K562 (cell line): ENCODE data around the gene TBX1. TPM values are rescaled to one million over a fixed set of nuclear protein-coding genes. Genes with fewer than 3 reads are reported as not detected.

Experiments used
- BDP1 ChIP-seq: IDR thresholded peaks from 3 replicates; pipeline ENCODE4 v1.6.1; 2011; ENCODE audit not compliant: insufficient read length, insufficient read depth
- CBX8 ChIP-seq: fragments of 200-600 bp; sonication (generic); IDR thresholded peaks from 2 replicates; pipeline ENCODE4 v1.6.1; 2012; ENCODE audit warnings: borderline replicate concordance, mixed run types, low read depth, mild to moderate bottlenecking, moderate library complexity, mixed read lengths, low read length, control low read depth, inconsistent platforms; ENCODE audit not compliant: poor library complexity, severe bottlenecking; ENCODE audit errors: extremely low read depth
- CREB1 ChIP-seq, 2 experiments: sonication (generic) in 1 of 2; formaldehyde crosslinking in 1 of 2; IDR thresholded peaks; 2 replicates each; pipeline versions ENCODE4 v1.6.1 to v1.8.0; 2012 to 2022; ENCODE audit warnings: inconsistent platforms in 1 of 2, mild to moderate bottlenecking in 1 of 2, missing genetic modification reagents in 1 of 2, moderate library complexity in 1 of 2
- CSDE1 ChIP-seq, 2 experiments: fragments of 450-650 bp; IDR thresholded peaks; 2 replicates each; pipeline ENCODE4 v1.6.1; 2016; ENCODE audit warnings: mild to moderate bottlenecking in 1 of 2
- FIP1L1 ChIP-seq: fragments of 200-400 bp; formaldehyde crosslinking; IDR thresholded peaks from 2 replicates; pipeline ENCODE4 v1.6.1; 2018; ENCODE audit warnings: mild to moderate bottlenecking, low read depth, low read length; ENCODE audit not compliant: poor library complexity, severe bottlenecking
- MCM5 ChIP-seq: fragments of 450-650 bp; IDR thresholded peaks from 2 replicates; pipeline ENCODE4 v1.6.1; 2016; ENCODE audit warnings: low read depth
- SMAD2 ChIP-seq: fragments of 150-350 bp; IDR thresholded peaks from 2 replicates; pipeline ENCODE4 v1.6.1; 2014; ENCODE audit warnings: low read depth, mild to moderate bottlenecking, low read length
- TEAD1 ChIP-seq, 2 experiments: fragments of 450-650 bp in 1 of 2; sonication (generic) in 1 of 2; formaldehyde crosslinking; IDR thresholded peaks; 2 replicates each; pipeline versions ENCODE4 v1.4.0 to v1.8.0; 2020 to 2022; ENCODE audit warnings: mild to moderate bottlenecking in 2 of 2, missing genetic modification reagents in 1 of 2
- YBX1 ChIP-seq: fragments of 450-650 bp; IDR thresholded peaks from 2 replicates; pipeline ENCODE4 v1.7.1; 2016; ENCODE audit warnings: mild to moderate bottlenecking
- ZBTB1 ChIP-seq: sonication (generic); formaldehyde crosslinking; IDR thresholded peaks from 2 replicates; pipeline ENCODE4 v1.8.1; 2023; ENCODE audit warnings: missing genetic modification reagents, low read depth, mild to moderate bottlenecking, borderline replicate concordance
- ZNF589 ChIP-seq: fragments of 200-800 bp; sonication (Bioruptor generic); IDR thresholded peaks from 2 replicates; pipeline ENCODE4 v1.6.1; 2016; ENCODE audit warnings: low read depth, missing genetic modification characterization, missing compliant biosample characterization
- polyA plus RNA-seq, 8 experiments: library from polyadenylated mRNA; depleted of rRNA in 4 of 8; stranded (reverse) in 5 of 8; unstranded in 3 of 8; fragments of >200 nt; fragmentation: Nextera tagmentation in 2 of 8; fragmentation: Illumina TruSeq in 1 of 8; extraction: Ambion mirVana in 2 of 8; extraction: Trizol in 1 of 8; gene quantifications; 2 replicates each; pipeline versions ENCODE4 v1.2.1 to v1.2.3, GENCODE V29; 2011 to 2014; ENCODE audit warnings: inconsistent platforms in 1 of 8, missing spikeins in 1 of 8
- total RNA-seq, 7 experiments: library from RNA; depleted of rRNA in 6 of 7; stranded (reverse); fragments of >200 nt in 6 of 7; fragmentation: Illumina TruSeq in 2 of 7; extraction: Trizol in 2 of 7; gene quantifications; 2 replicates each; pipeline versions ENCODE4 v1.2.1 to v1.2.3, GENCODE V29; 2011 to 2021; ENCODE audit warnings: low replicate concordance in 1 of 7
- TF ChIP-seq, protein P1 (sequence below): sonication (generic); formaldehyde crosslinking; IDR thresholded peaks from 2 replicates; pipeline ENCODE4 v1.9.0; 2022; ENCODE audit warnings: mild to moderate bottlenecking, missing genetic modification reagents
- TF ChIP-seq, protein P2 (sequence below): sonication (generic); formaldehyde crosslinking; IDR thresholded peaks from 2 replicates; pipeline ENCODE4 v1.8.0; 2022; ENCODE audit warnings: mild to moderate bottlenecking, missing genetic modification reagents
- TF ChIP-seq, protein P3 (sequence below): fragments of 450-650 bp; formaldehyde crosslinking; IDR thresholded peaks from 2 replicates; pipeline ENCODE4 v1.4.0; 2022; ENCODE audit warnings: missing genetic modification characterization
- TF ChIP-seq, protein P4 (sequence below), 2 experiments: IDR thresholded peaks; 2 replicates each; pipeline ENCODE4 v1.6.1; 2012; ENCODE audit warnings: improper control_type of control experiment in 2 of 2, low read depth in 2 of 2, low read length in 2 of 2, borderline replicate concordance in 1 of 2
- TF ChIP-seq, protein P5 (sequence below): sonication (generic); IDR thresholded peaks from 2 replicates; pipeline ENCODE4 v1.6.1; 2016

Gene TBX1
- total and polyA plus RNA-seq, 9 of the 15 experiments (the other 6 are each of a cell fraction or from before 2014, with no cell fraction given): 0.07 to 35.0 (median 3.9) TPM

GRCh38 chr22:19765477-19766239 lies 5.1 kb downstream of the TBX1 start (continued):
- no peak for TF ChIP-seq MCM5
- TF ChIP-seq SMAD2: no peak
- TF ChIP-seq, protein P1, sequence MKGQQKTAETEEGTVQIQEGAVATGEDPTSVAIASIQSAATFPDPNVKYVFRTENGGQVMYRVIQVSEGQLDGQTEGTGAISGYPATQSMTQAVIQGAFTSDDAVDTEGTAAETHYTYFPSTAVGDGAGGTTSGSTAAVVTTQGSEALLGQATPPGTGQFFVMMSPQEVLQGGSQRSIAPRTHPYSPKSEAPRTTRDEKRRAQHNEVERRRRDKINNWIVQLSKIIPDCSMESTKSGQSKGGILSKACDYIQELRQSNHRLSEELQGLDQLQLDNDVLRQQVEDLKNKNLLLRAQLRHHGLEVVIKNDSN: no peak
- TF ChIP-seq BDP1: no peak
- TF ChIP-seq YBX1: no peak
- TF ChIP-seq CBX8: no peak
- no peak for TF ChIP-seq FIP1L1
- TF ChIP-seq, protein P2, sequence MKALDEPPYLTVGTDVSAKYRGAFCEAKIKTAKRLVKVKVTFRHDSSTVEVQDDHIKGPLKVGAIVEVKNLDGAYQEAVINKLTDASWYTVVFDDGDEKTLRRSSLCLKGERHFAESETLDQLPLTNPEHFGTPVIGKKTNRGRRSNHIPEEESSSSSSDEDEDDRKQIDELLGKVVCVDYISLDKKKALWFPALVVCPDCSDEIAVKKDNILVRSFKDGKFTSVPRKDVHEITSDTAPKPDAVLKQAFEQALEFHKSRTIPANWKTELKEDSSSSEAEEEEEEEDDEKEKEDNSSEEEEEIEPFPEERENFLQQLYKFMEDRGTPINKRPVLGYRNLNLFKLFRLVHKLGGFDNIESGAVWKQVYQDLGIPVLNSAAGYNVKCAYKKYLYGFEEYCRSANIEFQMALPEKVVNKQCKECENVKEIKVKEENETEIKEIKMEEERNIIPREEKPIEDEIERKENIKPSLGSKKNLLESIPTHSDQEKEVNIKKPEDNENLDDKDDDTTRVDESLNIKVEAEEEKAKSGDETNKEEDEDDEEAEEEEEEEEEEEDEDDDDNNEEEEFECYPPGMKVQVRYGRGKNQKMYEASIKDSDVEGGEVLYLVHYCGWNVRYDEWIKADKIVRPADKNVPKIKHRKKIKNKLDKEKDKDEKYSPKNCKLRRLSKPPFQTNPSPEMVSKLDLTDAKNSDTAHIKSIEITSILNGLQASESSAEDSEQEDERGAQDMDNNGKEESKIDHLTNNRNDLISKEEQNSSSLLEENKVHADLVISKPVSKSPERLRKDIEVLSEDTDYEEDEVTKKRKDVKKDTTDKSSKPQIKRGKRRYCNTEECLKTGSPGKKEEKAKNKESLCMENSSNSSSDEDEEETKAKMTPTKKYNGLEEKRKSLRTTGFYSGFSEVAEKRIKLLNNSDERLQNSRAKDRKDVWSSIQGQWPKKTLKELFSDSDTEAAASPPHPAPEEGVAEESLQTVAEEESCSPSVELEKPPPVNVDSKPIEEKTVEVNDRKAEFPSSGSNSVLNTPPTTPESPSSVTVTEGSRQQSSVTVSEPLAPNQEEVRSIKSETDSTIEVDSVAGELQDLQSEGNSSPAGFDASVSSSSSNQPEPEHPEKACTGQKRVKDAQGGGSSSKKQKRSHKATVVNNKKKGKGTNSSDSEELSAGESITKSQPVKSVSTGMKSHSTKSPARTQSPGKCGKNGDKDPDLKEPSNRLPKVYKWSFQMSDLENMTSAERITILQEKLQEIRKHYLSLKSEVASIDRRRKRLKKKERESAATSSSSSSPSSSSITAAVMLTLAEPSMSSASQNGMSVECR (CRISPR knock-in tag): no peak
- no peak for TF ChIP-seq CREB1 (IDR thresholded peaks at IDR 0.05)
- no peak for TF ChIP-seq CREB1 (CRISPR knock-in tag; IDR thresholded peaks at IDR 0.05)
- TF ChIP-seq CSDE1 (IDR thresholded peaks at IDR 0.05): no peak
- no peak for TF ChIP-seq ZBTB1 (CRISPR knock-in tag)
- TF ChIP-seq ZNF589: no peak
- TF ChIP-seq, protein P3, sequence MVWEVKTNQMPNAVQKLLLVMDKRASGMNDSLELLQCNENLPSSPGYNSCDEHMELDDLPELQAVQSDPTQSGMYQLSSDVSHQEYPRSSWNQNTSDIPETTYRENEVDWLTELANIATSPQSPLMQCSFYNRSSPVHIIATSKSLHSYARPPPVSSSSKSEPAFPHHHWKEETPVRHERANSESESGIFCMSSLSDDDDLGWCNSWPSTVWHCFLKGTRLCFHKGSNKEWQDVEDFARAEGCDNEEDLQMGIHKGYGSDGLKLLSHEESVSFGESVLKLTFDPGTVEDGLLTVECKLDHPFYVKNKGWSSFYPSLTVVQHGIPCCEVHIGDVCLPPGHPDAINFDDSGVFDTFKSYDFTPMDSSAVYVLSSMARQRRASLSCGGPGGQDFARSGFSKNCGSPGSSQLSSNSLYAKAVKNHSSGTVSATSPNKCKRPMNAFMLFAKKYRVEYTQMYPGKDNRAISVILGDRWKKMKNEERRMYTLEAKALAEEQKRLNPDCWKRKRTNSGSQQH (CRISPR knock-in tag): no peak
- TF ChIP-seq TEAD1 (CRISPR knock-in tag; IDR thresholded peaks at IDR 0.05): no peak
- TF ChIP-seq, protein P4, sequence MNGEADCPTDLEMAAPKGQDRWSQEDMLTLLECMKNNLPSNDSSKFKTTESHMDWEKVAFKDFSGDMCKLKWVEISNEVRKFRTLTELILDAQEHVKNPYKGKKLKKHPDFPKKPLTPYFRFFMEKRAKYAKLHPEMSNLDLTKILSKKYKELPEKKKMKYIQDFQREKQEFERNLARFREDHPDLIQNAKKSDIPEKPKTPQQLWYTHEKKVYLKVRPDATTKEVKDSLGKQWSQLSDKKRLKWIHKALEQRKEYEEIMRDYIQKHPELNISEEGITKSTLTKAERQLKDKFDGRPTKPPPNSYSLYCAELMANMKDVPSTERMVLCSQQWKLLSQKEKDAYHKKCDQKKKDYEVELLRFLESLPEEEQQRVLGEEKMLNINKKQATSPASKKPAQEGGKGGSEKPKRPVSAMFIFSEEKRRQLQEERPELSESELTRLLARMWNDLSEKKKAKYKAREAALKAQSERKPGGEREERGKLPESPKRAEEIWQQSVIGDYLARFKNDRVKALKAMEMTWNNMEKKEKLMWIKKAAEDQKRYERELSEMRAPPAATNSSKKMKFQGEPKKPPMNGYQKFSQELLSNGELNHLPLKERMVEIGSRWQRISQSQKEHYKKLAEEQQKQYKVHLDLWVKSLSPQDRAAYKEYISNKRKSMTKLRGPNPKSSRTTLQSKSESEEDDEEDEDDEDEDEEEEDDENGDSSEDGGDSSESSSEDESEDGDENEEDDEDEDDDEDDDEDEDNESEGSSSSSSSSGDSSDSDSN (IDR thresholded peaks at IDR 0.05; ENCODE audit: borderline replicate concordance in 1 of 2, low read depth in 2 of 2, low read length in 2 of 2): peak in 1 of 2 experiments; percentile 60; a peak in 1 of 4 replicates
- TF ChIP-seq, protein P5, sequence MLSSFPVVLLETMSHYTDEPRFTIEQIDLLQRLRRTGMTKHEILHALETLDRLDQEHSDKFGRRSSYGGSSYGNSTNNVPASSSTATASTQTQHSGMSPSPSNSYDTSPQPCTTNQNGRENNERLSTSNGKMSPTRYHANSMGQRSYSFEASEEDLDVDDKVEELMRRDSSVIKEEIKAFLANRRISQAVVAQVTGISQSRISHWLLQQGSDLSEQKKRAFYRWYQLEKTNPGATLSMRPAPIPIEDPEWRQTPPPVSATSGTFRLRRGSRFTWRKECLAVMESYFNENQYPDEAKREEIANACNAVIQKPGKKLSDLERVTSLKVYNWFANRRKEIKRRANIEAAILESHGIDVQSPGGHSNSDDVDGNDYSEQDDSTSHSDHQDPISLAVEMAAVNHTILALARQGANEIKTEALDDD: no peak
